Measurements from ENCODE around the gene KRTAP10-1. TPM values are rescaled to one million over a fixed set of nuclear protein-coding genes. Genes with fewer than 3 reads are reported as not detected.
"Not testable (repeated sequence)": the region's sequence is repeated elsewhere in the genome, so short reads cannot be mapped to it uniquely, and the experiment has no call there.

The KRTAP10-1 gene
- total RNA-seq, 4 donors from 2014 or later: not detected

DNA sequence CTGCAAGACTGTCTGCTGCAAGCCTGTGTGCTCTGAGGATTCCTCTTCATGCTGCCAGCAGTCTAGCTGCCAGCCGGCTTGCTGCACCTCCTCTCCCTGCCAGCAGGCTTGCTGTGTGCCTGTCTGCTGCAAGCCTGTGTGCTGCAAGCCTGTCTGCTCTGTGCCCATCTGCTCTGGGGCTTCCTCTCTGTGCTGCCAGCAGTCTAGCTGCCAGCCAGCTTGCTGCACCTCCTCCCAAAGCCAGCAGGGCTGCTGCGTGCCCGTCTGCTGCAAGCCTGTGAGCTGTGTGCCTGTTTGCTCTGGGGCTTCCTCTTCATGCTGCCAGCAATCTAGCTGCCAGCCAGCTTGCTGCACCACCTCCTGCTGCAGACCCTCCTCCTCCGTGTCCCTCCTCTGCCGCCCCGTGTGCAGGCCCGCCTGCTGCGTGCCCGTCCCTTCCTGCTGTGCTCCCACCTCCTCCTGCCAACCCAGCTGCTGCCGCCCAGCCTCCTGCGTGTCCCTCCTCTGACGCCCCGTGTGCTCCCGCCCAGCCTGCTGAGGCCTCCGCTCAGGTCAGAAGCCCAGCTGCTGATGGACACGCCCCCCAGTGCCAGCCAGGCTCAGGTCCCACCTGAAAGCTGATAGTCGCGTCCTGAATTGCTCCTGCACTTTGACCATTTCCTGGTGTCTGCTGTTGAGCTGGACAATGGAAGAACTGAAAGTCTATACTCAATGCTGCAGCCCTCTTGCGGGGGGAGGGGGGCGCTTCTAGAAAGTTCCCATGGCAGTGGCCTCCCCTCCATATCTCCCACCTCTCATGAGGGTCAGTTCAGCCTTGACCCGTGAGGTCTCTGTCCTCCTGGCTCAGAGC is 34.7 kb upstream of the KRTAP10-1 start:
- H3K4me1 ChIP-seq: no peaks in the 10 kb centered on the region
- ATAC-seq: no peak
- TF ChIP-seq, protein P1, sequence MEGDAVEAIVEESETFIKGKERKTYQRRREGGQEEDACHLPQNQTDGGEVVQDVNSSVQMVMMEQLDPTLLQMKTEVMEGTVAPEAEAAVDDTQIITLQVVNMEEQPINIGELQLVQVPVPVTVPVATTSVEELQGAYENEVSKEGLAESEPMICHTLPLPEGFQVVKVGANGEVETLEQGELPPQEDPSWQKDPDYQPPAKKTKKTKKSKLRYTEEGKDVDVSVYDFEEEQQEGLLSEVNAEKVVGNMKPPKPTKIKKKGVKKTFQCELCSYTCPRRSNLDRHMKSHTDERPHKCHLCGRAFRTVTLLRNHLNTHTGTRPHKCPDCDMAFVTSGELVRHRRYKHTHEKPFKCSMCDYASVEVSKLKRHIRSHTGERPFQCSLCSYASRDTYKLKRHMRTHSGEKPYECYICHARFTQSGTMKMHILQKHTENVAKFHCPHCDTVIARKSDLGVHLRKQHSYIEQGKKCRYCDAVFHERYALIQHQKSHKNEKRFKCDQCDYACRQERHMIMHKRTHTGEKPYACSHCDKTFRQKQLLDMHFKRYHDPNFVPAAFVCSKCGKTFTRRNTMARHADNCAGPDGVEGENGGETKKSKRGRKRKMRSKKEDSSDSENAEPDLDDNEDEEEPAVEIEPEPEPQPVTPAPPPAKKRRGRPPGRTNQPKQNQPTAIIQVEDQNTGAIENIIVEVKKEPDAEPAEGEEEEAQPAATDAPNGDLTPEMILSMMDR (IDR thresholded peaks at IDR 0.05 in 4 of 5, conservative IDR thresholded peaks at IDR 0.05 in 1 of 5): no peak
- TF ChIP-seq POLR2A (IDR thresholded peaks at IDR 0.05): no peak
- in situ Hi-C loops (cut with MboI; ENCODE audit: low sequenced_read_pairs in 4 of 4): no loop called here
- no peak for DNase-seq
- peaks cover 0 to 18% (median 2%) of the 10 kb centered on the region in 3 donors for H3K27me3 ChIP-seq
- no peak overlapping the region for H3K27ac ChIP-seq
- intact Hi-C loops (cut with DNase I; ENCODE audit: low total_unique reads): no loop called here
- H3K36me3 ChIP-seq: no peaks in the 10 kb centered on the region
- no peak overlapping the region for H3K4me3 ChIP-seq
- no peaks in the 10 kb centered on the region for H3K9me3 ChIP-seq

DNA sequence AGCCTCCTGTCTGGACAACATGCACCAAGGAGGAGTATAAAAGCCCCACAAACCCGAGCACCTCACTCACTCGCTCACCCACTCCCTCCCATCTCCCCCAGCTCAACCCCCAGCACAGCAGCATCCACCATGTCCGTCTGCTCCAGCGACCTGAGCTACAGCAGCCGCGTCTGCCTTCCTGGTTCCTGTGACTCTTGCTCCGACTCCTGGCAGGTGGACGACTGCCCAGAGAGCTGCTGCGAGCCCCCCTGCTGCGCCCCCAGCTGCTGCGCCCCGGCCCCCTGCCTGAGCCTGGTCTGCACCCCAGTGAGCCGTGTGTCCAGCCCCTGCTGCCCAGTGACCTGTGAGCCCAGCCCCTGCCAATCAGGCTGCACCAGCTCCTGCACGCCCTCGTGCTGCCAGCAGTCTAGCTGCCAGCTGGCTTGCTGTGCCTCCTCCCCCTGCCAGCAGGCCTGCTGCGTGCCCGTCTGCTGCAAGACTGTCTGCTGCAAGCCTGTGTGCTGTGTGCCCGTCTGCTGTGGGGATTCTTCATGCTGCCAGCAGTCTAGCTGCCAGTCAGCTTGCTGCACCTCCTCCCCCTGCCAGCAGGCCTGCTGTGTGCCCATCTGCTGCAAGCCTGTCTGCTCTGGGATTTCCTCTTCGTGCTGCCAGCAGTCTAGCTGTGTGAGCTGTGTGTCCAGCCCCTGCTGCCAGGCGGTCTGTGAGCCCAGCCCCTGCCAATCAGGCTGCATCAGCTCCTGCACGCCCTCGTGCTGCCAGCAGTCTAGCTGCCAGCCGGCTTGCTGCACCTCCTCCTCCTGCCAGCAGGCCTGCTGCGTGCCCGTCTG is 33.8 kb upstream of the KRTAP10-1 start, which contains the start of gene KRTAP10-4:
Gene KRTAP10-4, plus strand, starts transcription at position 100 of the 827 bp plus-strand sequence. Its CDS starts 30 bp downstream, at position 130.
- DNase-seq; H3K4me3 ChIP-seq; H3K9me3 ChIP-seq; H3K27ac ChIP-seq; H3K36me3 ChIP-seq; H3K4me1 ChIP-seq; intact Hi-C loops (cut with DNase I; ENCODE audit: low total_unique reads); ATAC-seq; in situ Hi-C loops (cut with MboI; ENCODE audit: low sequenced_read_pairs in 4 of 4): not testable (repeated sequence)
- H3K27me3 ChIP-seq: peaks cover 0 to 18% (median 2%) of the 10 kb centered on the region in 3 donors

GRCh38 chr21:44572959-44573583 is 33.1 kb upstream of the KRTAP10-1 start:
- TF ChIP-seq POLR2A (IDR thresholded peaks at IDR 0.05): no peak
- TF ChIP-seq, protein P1 (IDR thresholded peaks at IDR 0.05 in 4 of 5, conservative IDR thresholded peaks at IDR 0.05 in 1 of 5): no peak
- H3K27ac ChIP-seq: no peak overlapping the region
- H3K27me3 ChIP-seq: peaks cover 0 to 20% (median 2%) of the 10 kb centered on the region in 3 donors
- ATAC-seq (no peak), DNase-seq (no peak)
- no peak overlapping the region for H3K4me3 ChIP-seq
- intact Hi-C loops (cut with DNase I; ENCODE audit: low total_unique reads): no loop called here
- in situ Hi-C loops (cut with MboI; ENCODE audit: low sequenced_read_pairs in 4 of 4): no loop called here
- H3K4me1 ChIP-seq: no peaks in the 10 kb centered on the region
- H3K9me3 ChIP-seq: no peaks in the 10 kb centered on the region
- H3K36me3 ChIP-seq: no peaks in the 10 kb centered on the region

DNA sequence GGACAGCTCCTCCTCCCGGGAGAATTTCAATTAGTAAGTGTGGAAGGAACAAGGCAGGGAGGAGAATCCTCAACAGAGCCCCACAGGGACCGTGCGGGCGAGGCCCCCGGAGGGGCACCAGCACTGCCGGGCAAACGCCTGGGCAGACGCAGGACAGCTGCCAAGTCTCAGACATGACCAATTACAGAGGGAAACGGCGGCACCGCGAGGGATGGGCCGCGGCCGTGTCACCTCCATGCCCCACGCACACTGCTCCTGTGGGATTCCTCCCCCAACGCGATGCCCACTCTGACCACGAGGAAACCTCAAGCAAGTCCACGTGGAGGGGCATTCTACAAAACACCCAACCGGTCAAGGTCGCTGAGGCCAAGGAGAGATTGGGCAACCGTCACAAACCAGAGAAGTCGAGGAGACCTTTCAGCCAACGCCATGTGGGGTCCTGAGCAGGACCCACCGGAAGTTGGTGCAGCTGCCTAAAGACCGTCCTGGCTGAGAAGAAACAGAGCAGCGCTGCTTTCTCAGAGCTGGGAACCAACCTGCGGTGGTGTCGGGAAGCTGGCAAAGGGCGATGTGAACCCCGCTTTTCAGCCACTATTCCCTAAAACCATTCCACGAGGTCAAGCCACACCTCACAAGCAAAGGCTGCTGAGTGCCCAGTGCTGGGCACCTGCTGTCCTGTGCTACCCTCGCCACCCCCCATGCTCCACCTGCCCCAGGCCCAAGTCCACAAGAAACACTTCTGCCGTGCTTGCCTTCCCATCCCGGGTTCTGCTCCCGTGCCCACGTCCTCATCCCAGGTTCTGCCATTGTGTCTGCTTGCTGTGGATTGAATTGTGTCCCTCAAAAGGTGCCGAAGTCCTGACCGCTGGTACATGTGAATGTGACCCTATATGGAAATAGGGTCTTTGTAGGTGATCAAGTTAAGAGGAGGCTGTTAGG is 32.1 kb upstream of the KRTAP10-1 start:
- intact Hi-C loops (cut with DNase I; ENCODE audit: low total_unique reads): no loop called here
- TF ChIP-seq POLR2A (IDR thresholded peaks at IDR 0.05): no peak
- TF ChIP-seq, protein P1 (IDR thresholded peaks at IDR 0.05 in 4 of 5, conservative IDR thresholded peaks at IDR 0.05 in 1 of 5): no peak
- Histone ChIP-seq H3K27me3 (peaks cover 0 to 23% (median 2%) of the 10 kb centered on the region in 3 donors), H3K4me3 (no peak overlapping the region), H3K27ac (no peak overlapping the region), H3K36me3 (no peaks in the 10 kb centered on the region), H3K4me1 (no peaks in the 10 kb centered on the region), H3K9me3 (no peaks in the 10 kb centered on the region)
- no peak for ATAC-seq
- no peak for DNase-seq
- in situ Hi-C loops (cut with MboI; ENCODE audit: low sequenced_read_pairs in 4 of 4): no loop called here
